Measurements from ENCODE around the gene MMP3.

MMP3 gene

DNA sequence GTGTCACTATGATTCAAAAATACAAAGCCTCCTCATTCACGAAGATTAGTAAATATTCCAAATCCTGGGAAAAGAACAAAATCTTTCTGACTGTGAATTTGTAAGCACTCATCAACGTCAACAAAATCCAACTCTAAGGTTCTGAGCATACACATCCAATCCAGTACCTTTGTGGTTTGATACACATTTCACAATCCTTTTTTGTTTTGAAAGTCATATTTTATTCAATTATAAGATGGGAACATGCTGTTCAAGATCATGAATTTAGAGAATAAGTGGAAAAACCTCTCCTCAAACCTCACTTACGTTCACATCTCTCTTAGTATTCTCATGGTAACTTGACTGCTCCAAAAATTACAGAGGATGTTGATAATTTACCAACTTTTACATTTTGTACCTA, 9.6 kb upstream of the MMP3 start:
- TF ChIP-seq, protein P1, sequence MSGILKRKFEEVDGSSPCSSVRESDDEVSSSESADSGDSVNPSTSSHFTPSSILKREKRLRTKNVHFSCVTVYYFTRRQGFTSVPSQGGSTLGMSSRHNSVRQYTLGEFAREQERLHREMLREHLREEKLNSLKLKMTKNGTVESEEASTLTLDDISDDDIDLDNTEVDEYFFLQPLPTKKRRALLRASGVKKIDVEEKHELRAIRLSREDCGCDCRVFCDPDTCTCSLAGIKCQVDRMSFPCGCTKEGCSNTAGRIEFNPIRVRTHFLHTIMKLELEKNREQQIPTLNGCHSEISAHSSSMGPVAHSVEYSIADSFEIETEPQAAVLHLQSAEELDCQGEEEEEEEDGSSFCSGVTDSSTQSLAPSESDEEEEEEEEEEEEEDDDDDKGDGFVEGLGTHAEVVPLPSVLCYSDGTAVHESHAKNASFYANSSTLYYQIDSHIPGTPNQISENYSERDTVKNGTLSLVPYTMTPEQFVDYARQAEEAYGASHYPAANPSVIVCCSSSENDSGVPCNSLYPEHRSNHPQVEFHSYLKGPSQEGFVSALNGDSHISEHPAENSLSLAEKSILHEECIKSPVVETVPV (CRISPR knock-in tag; IDR thresholded peaks at IDR 0.05), result no peak
- TF ChIP-seq RARB (CRISPR knock-in tag; IDR thresholded peaks at IDR 0.05) (no peak), OSR1 (CRISPR knock-in tag; IDR thresholded peaks at IDR 0.05) (no peak), CSDC2 (CRISPR knock-in tag; IDR thresholded peaks at IDR 0.05) (no peak), ZC3H10 (CRISPR knock-in tag; IDR thresholded peaks at IDR 0.05) (no peak), ZNF8 (CRISPR knock-in tag; IDR thresholded peaks at IDR 0.05) (no peak)
- TF ChIP-seq, protein P2, sequence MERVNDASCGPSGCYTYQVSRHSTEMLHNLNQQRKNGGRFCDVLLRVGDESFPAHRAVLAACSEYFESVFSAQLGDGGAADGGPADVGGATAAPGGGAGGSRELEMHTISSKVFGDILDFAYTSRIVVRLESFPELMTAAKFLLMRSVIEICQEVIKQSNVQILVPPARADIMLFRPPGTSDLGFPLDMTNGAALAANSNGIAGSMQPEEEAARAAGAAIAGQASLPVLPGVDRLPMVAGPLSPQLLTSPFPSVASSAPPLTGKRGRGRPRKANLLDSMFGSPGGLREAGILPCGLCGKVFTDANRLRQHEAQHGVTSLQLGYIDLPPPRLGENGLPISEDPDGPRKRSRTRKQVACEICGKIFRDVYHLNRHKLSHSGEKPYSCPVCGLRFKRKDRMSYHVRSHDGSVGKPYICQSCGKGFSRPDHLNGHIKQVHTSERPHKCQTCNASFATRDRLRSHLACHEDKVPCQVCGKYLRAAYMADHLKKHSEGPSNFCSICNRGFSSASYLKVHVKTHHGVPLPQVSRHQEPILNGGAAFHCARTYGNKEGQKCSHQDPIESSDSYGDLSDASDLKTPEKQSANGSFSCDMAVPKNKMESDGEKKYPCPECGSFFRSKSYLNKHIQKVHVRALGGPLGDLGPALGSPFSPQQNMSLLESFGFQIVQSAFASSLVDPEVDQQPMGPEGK (CRISPR knock-in tag; IDR thresholded peaks at IDR 0.05; ENCODE audit: borderline replicate concordance), result no peak
- TF ChIP-seq, protein P3, sequence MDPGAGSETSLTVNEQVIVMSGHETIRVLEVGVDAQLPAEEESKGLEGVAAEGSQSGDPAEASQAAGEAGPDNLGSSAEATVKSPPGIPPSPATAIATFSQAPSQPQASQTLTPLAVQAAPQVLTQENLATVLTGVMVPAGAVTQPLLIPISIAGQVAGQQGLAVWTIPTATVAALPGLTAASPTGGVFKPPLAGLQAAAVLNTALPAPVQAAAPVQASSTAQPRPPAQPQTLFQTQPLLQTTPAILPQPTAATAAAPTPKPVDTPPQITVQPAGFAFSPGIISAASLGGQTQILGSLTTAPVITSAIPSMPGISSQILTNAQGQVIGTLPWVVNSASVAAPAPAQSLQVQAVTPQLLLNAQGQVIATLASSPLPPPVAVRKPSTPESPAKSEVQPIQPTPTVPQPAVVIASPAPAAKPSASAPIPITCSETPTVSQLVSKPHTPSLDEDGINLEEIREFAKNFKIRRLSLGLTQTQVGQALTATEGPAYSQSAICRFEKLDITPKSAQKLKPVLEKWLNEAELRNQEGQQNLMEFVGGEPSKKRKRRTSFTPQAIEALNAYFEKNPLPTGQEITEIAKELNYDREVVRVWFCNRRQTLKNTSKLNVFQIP (CRISPR knock-in tag; IDR thresholded peaks at IDR 0.05; ENCODE audit: borderline replicate concordance, low read depth), result no peak
- ATAC-seq, result no peak

DNA sequence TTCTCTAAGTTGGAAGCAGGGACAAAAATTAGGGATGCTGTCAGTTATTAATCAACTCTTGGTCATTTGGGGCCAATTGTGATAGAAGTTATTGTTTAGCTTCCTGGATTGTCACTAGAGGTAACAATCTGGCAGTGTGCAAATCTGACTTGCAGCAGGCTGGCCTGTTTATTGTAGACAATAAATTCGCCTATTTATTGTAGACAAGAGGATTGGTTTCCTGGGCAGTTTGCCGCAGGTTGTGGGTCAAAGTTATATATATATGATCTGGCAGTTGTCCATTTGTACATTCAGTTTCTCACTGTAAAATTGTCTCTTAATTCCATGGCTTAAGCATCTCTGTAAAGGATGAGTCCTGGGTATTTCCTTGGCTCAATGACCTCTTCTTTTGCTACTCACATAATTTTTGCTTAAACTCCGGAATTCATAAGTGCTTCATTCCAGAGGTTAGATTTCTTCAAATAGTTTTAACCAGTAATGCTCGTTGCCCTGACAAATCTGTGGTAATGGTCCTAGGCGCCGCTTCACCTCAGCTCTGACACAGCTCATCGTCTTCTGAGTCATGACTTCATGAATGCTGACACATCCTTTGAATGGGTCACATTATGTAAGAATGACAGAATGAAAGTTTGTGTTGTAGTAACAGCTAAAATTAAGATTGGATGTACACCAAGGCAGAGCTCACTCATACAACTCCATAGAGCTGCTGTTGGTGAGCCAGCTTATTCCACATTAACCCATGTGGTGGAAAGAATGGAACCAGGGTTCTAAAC, 7.8 kb upstream of the MMP3 start:
- peak; percentile 87 for ATAC-seq
- TF ChIP-seq ZNF70 (CRISPR knock-in tag; IDR thresholded peaks at IDR 0.05) (no peak), ZFP3 (CRISPR knock-in tag; IDR thresholded peaks at IDR 0.05) (no peak), GLIS3 (CRISPR knock-in tag; IDR thresholded peaks at IDR 0.05) (no peak), RARB (CRISPR knock-in tag; IDR thresholded peaks at IDR 0.05) (no peak), ZFP30 (CRISPR knock-in tag; IDR thresholded peaks at IDR 0.05) (no peak), TOX (CRISPR knock-in tag; IDR thresholded peaks at IDR 0.05; ENCODE audit: borderline replicate concordance) (no peak), ZNF8 (CRISPR knock-in tag; IDR thresholded peaks at IDR 0.05) (no peak), OSR1 (CRISPR knock-in tag; IDR thresholded peaks at IDR 0.05) (no peak), ZC3H10 (CRISPR knock-in tag; IDR thresholded peaks at IDR 0.05) (no peak), ZNF565 (CRISPR knock-in tag; conservative IDR thresholded peaks at IDR 0.05; ENCODE audit: low read depth) (no peak), BACH2 (CRISPR knock-in tag; IDR thresholded peaks at IDR 0.05; ENCODE audit: borderline replicate concordance) (no peak), ISL1 (CRISPR knock-in tag; IDR thresholded peaks at IDR 0.05) (no peak), ARNTL (CRISPR knock-in tag; IDR thresholded peaks at IDR 0.05; ENCODE audit: borderline replicate concordance, low read depth) (no peak)
- TF ChIP-seq, protein P4, sequence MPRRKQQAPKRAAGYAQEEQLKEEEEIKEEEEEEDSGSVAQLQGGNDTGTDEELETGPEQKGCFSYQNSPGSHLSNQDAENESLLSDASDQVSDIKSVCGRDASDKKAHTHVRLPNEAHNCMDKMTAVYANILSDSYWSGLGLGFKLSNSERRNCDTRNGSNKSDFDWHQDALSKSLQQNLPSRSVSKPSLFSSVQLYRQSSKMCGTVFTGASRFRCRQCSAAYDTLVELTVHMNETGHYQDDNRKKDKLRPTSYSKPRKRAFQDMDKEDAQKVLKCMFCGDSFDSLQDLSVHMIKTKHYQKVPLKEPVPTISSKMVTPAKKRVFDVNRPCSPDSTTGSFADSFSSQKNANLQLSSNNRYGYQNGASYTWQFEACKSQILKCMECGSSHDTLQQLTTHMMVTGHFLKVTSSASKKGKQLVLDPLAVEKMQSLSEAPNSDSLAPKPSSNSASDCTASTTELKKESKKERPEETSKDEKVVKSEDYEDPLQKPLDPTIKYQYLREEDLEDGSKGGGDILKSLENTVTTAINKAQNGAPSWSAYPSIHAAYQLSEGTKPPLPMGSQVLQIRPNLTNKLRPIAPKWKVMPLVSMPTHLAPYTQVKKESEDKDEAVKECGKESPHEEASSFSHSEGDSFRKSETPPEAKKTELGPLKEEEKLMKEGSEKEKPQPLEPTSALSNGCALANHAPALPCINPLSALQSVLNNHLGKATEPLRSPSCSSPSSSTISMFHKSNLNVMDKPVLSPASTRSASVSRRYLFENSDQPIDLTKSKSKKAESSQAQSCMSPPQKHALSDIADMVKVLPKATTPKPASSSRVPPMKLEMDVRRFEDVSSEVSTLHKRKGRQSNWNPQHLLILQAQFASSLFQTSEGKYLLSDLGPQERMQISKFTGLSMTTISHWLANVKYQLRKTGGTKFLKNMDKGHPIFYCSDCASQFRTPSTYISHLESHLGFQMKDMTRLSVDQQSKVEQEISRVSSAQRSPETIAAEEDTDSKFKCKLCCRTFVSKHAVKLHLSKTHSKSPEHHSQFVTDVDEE (CRISPR knock-in tag; IDR thresholded peaks at IDR 0.05), result no peak
- TF ChIP-seq, protein P2 (CRISPR knock-in tag; IDR thresholded peaks at IDR 0.05; ENCODE audit: borderline replicate concordance), result no peak
- TF ChIP-seq, protein P3 (CRISPR knock-in tag; IDR thresholded peaks at IDR 0.05; ENCODE audit: borderline replicate concordance, low read depth), result no peak

Measured in SK-N-SH treated with all-trans-retinoic acid at 6 μM for 48 hours (cell line).